HG03064 (cell line): Measurements from ENCODE around the gene GTPBP4.
"Not testable (repeated sequence)": the region's sequence is repeated elsewhere in the genome, so short reads cannot be mapped to it uniquely, and the experiment has no call there.

Experiments
- ATAC-seq: cut with Tn5 transposase; IDR thresholded peaks from one replicate; pipeline ENCODE4 v1.9.1; 2021; ENCODE audit warnings: low read depth; ENCODE audit not compliant: unreplicated experiment

Gene GTPBP4

DNA sequence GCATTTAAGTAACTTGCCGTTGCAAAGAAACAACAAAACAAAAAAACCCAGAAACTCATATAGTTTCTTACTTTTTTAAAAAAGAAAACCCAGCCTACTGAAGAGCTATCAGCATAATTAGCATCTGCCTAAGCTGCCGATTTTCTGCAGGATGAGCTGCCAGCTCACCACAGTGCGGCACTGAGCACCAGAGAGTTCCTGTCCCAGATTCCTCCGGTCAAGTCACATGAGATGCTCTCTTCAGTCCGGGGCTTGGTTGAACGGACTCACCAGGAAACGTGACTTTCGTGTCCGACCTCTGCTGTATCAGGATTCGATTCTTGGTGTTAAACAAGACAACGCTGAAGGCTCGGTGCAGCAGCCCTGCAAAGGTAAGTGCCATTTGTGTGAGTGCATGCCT is 34.2 kb downstream of the GTPBP4 start:
- no peak for ATAC-seq

DNA sequence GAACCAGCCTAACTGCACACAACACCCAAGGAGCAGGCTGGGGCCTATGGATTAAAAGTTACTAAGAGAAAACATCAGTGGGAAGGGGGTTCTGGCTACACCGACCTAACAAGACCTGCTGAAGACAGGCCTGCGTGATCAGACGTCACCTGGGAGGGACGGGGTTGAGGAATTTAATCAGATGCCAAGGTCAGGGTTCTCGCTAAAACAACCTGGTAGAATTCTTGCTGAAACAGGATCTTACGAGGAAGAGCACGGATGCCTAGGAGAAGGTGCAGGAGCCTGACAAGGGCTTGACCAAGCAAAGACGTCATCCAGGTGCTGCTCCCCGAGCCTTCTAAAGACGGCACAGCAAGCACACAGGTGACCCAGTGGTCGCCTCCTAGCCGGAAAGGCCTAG is 35.9 kb downstream of the GTPBP4 start:
- no peak for ATAC-seq

DNA sequence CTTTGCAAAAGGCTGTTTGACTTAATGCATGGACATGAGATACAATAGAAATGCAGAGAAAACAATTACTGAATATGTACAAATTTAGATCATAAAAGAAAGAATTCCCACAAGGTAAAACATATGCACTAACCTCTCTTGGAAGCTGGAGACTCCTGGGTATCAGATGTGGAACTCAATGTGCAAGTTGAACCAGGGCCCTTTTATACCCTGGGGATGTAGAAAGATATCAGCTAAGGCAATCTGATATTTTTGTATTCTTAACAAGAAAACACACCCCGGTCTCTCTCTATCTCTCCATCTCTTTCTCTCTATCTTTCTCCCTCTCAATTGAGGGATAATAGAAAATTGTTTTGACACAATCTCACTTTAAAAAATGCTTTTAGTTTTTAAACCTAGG is 37.4 kb downstream of the GTPBP4 start, which contains the start of gene IDI2:
TSS of gene IDI2 (minus strand) at position 177 of the 400 bp plus-strand sequence. CDS start 1,136 bp downstream, outside the sequence.
- ATAC-seq, result no peak

DNA sequence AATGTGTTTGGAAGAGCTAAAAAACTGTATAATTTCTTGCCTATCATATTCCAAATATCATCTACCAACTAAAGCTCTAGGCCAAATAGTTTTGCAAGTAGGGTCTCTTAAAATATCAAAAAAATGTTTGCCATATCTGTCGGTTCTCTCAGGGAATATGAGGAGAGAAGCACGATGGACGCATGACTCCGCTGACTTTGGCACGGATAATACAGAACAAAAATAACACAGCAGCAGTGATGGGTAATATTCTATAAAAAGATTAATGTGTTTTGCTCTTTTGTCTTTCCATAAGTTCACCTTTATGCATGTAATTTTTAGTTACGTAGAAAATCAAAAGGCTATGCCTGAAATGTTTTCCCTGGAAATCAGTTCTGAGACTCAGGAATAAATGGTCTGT is 38.3 kb downstream of the GTPBP4 start:
- no peak for ATAC-seq

DNA sequence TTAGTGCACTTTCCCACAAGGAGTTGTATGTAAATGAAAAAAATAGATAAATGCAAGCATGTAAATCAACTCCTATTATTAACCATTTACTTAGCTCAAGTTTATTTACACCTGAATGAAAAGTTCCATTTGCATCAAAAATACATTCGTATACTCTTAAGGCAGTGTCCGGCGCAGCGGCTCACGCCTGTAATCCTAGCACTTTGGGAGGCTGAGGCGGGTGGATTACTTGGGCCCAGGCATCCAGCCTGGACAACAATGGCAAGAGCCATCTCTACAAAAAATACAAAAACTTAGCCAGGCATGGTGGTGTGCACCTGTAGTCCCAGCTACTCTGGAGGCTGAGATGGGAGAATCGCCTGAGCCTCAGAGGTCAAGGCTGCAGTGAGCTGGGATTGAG is 41.6 kb downstream of the GTPBP4 start:
- ATAC-seq, result no peak

GRCh38 chr10:1033601-1034000 is 45.4 kb downstream of the GTPBP4 start:
- no peak for ATAC-seq

GRCh38 chr10:1034758-1035157 is 46.5 kb downstream of the GTPBP4 start:
- no peak for ATAC-seq

GRCh38 chr10:1035201-1035600 is 47.0 kb downstream of the GTPBP4 start:
- no peak for ATAC-seq

DNA sequence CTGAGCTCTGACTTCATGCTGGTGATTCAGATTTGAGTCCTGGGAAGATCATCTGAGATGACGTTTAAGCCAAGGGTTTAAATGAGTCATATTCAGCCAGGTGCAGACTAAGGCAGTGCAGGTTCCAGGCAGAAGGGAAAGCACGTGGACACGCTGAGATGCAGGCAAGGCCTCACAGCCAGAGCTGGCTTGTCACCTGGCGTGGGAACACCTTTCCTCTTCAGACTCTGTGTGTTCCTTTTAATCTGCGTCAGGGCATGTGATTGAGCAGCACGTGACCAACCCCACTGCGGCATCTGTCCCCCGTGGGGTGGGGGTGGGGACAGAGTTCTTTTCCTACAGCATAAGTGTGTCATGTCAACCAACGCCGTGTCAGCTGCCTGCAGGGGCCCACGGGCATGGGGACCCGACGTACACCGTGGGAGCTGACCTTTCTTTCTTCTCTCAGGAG is 48.1 kb downstream of the GTPBP4 start:
- ATAC-seq, result no peak

DNA sequence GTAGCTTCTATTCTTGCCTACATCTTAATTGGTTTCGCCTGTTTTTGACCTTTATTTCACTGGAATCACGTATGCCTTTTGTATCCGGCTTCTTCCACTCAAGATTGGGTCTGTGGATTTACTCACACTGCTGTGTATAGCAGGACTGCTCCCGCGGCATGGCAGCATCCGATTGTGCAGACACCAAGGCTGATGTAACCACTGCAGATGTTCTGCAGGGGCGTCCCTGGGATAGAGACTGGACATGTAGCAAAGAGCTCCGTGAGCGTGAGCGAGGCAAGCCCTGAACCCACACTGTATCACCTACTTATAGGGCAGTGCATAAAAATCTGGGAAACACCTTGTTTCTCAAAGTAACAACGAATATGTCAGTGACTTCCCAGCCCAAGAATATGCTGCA is 48.9 kb downstream of the GTPBP4 start:
- no peak for ATAC-seq

DNA sequence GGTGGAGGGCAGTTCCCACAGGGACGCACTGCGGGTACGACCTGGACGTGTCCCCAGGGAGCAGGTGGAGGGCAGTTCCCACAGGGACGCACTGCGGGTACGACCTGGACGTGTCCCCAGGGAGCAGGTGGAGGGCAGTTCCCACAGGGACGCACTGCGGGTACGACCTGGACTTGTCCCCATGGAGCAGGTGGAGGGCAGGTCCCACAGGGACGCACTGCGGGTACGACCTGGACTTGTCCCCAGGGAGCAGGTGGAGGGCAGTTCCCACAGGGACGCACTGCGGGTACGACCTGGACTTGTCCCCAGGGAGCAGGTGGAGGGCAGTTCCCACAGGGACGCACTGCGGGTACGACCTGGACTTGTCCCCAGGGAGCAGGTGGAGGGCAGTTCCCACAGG is 50.5 kb downstream of the GTPBP4 start:
- not testable (repeated sequence) for ATAC-seq

GRCh38 chr10:1040133-1040532 is 51.9 kb downstream of the GTPBP4 start:
- no peak for ATAC-seq

DNA sequence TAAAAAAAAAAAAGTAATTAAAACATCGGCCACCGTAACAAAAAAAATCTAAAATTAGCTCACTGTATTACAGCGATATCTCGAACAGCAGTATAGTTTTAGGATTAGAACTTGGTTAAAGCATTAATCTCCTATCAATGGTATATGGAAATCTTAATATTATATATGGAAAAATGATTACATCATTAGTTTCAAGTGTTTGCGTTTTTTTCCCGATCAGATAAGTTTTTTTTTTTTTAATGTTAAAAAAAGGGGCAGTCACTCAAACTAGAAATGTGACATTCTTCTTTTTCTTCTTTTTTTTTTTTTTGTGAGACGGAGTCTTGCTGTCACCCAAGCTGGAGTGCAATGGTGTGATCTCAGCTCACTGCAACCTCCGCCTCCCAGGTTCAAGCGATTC is 53.3 kb downstream of the GTPBP4 start:
- ATAC-seq, result no peak

- ATAC-seq, result peak; percentile 51
Observed at GRCh38 chr10:1043532-1043995, 55.3 kb downstream of the GTPBP4 start.

DNA sequence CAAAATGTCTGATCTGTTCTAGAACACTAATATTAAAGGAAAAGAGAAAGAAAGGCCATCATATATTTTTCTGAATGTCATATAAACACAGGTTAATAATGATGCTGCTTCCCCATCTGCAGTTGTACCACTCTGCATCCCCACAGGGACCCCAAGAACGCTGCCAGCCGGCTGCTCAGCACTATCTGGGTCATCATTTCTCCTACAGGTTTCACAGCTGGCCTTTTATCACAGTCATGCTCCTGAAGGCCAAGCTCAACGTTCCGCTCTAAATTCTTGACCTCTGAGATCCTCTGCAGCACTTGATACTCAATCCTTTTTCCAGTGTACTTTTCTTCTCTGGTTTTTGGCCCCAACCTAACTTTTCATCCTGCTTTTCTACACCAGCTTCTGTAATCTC is 55.9 kb downstream of the GTPBP4 start:
- no peak for ATAC-seq

DNA sequence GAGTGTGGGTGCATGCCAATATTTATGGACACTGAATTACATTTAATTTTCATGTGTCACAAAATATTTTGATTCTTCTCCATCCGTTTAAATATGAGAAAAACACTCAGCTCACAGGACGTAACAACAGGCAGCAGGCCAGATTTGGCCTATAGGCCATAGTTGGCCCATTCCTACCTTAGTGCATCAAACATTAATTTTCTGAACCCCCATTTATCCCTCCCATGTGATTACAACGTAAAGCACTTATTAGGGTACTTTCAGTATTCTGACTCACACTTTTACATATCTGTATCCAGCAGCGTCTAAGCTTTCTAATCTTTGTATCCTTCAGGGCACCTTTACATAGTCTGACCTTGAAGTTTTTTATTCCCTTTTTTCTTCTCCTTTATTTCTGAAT is 56.7 kb downstream of the GTPBP4 start:
- ATAC-seq, result no peak

GRCh38 chr10:1045415-1045814 is 57.2 kb downstream of the GTPBP4 start:
- no peak for ATAC-seq

DNA sequence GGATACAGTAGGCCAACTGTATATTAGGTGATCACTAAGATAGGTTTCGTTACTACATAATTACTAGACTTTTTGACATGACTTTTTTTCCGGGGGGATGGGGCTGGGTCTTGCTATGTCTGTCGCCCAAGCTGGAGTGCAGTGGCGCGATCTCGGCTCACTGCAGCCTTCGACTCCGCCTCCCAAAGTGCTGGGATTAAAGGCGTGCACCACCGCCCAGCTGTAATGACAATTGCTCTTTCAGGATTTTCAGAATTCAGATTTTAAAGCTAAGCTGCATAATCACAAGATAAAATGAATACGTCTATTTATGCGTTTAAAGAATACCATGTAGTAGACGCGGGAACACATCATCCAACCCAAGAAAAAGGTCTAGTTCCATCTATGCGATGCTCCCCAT is 59.7 kb downstream of the GTPBP4 start:
- ATAC-seq, result no peak

DNA sequence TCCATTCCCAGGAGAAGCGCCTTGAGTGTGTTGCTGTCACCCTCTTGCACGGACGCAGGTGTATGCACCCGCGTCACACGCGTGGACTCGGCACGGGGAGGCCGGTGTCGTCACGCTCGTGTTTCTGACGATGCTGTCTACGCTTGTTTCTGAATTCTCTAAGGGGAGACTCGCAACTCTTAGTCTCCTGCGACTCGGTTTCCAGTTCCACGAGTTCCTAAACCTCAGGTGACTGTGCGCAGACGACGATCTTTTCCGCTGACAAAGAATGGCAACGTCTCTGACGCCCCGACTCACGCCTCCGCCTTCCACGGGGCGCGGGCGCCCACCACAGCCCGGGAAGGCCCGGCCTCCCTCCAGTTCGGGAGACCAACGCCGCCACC is 60.1 kb downstream of the GTPBP4 start:
- ATAC-seq, result peak; percentile 8

GRCh38 chr10:1048732-1049424 is 60.6 kb downstream of the GTPBP4 start, which contains the start of gene IDI1:
TSS of gene IDI1 (minus strand) at chr10:1049119. CDS start at chr10:1049003, 116 bp downstream.
- ATAC-seq, result peak; percentile 77

- ATAC-seq, result no peak
Observed at GRCh38 chr10:1049425-1049958, 61.3 kb downstream of the GTPBP4 start.

DNA sequence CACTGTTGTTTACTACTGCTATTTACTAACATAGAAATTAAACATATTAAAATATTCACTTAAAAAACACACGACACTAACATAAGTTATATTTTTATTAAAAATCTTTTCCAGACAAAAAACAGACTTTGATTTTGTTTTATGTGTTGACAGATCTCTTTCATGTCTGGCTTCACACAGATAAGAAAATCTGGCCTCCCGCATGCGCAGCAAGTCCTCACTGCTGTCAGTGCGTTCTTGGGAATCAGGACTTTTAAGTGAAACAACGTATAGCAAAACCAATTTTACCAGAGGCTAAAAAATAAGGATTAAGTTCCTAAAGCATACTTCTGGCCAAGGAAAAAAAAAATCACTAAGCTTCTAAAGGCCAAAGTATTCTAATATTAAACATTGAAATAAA is 61.9 kb downstream of the GTPBP4 start:
- ATAC-seq, result no peak
